ENCODE results near the gene PRDM11. TPM values are rescaled to one million over a fixed set of nuclear protein-coding genes. Genes with fewer than 3 reads are reported as not detected.

PRDM11 gene
- total and polyA plus RNA-seq, 10 donors: 1.7 to 24.3 (median 15.3) TPM

GRCh38 chr11:45104006-45104789 lies 42.2 kb upstream of the PRDM11 start:
- Histone ChIP-seq H3K27me3 (replicated peaks in 1 of 7) (peaks cover 0 to 19% (median 0%) of the 10 kb centered on the region in 7 donors), H3K27ac (no peak overlapping the region), H3K9me3 (no peaks in the 10 kb centered on the region), H3K4me3 (no peak overlapping the region), H3K4me1 (peaks cover 8 to 24% (median 22%) of the 10 kb centered on the region in 6 donors), H3K36me3 (no peaks in the 10 kb centered on the region)
- WGBS, 5 donors: 76 to 83% (median 82%) methylated on average over 6 of the region's 6 CpGs
- intact Hi-C loops (cut with DNase I; ENCODE audit: low total_unique reads): loop anchor here (5.0 kb wide), 1 partner anchor 167 kb away; no protein-coding TSS in a partner anchor
- DNase-seq: no peak
- TF ChIP-seq POLR2AphosphoS5 (IDR thresholded peaks at IDR 0.05) (no peak), POLR2A (IDR thresholded peaks at IDR 0.05) (no peak)
- TF ChIP-seq, protein P1, sequence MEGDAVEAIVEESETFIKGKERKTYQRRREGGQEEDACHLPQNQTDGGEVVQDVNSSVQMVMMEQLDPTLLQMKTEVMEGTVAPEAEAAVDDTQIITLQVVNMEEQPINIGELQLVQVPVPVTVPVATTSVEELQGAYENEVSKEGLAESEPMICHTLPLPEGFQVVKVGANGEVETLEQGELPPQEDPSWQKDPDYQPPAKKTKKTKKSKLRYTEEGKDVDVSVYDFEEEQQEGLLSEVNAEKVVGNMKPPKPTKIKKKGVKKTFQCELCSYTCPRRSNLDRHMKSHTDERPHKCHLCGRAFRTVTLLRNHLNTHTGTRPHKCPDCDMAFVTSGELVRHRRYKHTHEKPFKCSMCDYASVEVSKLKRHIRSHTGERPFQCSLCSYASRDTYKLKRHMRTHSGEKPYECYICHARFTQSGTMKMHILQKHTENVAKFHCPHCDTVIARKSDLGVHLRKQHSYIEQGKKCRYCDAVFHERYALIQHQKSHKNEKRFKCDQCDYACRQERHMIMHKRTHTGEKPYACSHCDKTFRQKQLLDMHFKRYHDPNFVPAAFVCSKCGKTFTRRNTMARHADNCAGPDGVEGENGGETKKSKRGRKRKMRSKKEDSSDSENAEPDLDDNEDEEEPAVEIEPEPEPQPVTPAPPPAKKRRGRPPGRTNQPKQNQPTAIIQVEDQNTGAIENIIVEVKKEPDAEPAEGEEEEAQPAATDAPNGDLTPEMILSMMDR (IDR thresholded peaks at IDR 0.05 in 8 of 11, conservative IDR thresholded peaks at IDR 0.05 in 3 of 11): no peak

DNA sequence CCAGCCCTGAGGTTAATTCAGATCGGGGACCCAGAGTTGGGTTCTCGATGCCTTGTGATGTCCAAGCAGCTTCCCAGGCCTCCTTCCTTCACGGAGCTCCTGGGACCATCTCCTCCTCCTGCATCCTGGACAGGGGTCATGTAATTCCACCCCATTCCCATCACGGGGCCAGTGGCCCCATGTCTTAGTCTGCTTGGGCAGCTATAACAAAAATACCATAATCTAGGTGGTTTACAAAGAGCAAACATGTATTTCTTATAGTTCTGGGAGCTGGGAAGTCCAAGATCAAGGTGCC lies 41.7 kb upstream of the PRDM11 start:
- Histone ChIP-seq H3K9me3 (no peaks in the 10 kb centered on the region), H3K27me3 (replicated peaks in 1 of 7) (peaks cover 0 to 19% (median 0%) of the 10 kb centered on the region in 7 donors), H3K4me3 (no peak overlapping the region), H3K4me1 (peaks cover 8 to 24% (median 22%) of the 10 kb centered on the region in 6 donors), H3K27ac (no peak overlapping the region), H3K36me3 (no peaks in the 10 kb centered on the region)
- intact Hi-C loops (cut with DNase I; ENCODE audit: low total_unique reads): loop anchor here (5.0 kb wide), 2 partner anchors 167 to 177 kb away; no protein-coding TSS in a partner anchor
- 83 to 94% (median 90%) methylated on average over 4 of the region's 4 CpGs for WGBS, 5 donors
- no peak for DNase-seq
- TF ChIP-seq, protein P1 (IDR thresholded peaks at IDR 0.05 in 8 of 11, conservative IDR thresholded peaks at IDR 0.05 in 3 of 11): no peak
- no peak for TF ChIP-seq POLR2AphosphoS5 (IDR thresholded peaks at IDR 0.05)
- no peak for TF ChIP-seq POLR2A (IDR thresholded peaks at IDR 0.05)

DNA sequence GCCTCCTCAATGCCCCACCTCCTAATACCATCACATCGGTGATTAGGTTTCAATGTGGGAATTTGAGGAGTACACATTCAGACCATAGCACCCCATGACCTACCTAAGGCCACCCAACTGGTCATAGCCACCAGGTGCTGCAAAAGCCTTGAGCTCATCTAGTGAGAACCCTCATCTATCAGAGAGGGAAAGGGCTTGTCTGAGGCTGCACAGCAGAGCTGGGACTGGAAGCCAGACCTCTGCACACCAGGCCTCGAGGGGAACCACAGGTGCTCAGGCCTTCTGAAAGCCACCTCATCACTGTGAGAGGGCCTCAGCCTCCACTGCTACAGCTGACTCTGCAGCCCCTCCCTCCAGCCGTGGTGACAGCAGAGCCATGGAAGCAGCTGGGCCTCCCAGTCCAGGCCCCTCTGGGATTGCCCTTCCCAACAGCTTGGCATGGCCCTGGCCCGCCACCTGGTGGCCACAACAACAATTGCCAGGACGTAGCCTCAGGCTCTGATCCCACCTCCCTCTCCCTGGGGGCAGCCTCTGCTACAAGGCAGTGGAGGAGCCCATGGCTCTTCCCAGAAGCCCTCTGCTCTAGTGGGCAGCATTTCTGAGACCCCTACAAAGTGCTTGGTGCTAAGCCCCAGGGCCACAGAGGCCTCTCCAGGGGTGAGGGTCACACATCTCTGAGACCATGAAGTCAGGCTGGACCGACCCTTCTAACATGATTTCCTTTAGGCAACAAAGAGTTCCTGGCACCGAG lies 41.0 kb upstream of the PRDM11 start:
- Histone ChIP-seq H3K9me3 (no peaks in the 10 kb centered on the region), H3K27ac (no peak overlapping the region), H3K4me3 (no peak overlapping the region), H3K36me3 (no peaks in the 10 kb centered on the region), H3K4me1 (peaks cover 8 to 24% (median 22%) of the 10 kb centered on the region in 6 donors), H3K27me3 (replicated peaks in 1 of 7) (peaks cover 0 to 22% (median under 1%) of the 10 kb centered on the region in 7 donors)
- intact Hi-C loops (cut with DNase I; ENCODE audit: low total_unique reads): loop anchor here (5.0 kb wide), 1 partner anchor 178 kb away; no protein-coding TSS in a partner anchor
- 35 to 42% (median 38%) methylated on average over 6 to 7 of the region's 7 CpGs for WGBS, 5 donors
- peak; percentile 93 for DNase-seq
- TF ChIP-seq, protein P1 (IDR thresholded peaks at IDR 0.05 in 8 of 11, conservative IDR thresholded peaks at IDR 0.05 in 3 of 11): peak; percentile 80 to 96 (median 94)
- TF ChIP-seq POLR2AphosphoS5 (IDR thresholded peaks at IDR 0.05): peak; percentile 54 to 69 (median 60)
- TF ChIP-seq POLR2A (IDR thresholded peaks at IDR 0.05): no peak

DNA sequence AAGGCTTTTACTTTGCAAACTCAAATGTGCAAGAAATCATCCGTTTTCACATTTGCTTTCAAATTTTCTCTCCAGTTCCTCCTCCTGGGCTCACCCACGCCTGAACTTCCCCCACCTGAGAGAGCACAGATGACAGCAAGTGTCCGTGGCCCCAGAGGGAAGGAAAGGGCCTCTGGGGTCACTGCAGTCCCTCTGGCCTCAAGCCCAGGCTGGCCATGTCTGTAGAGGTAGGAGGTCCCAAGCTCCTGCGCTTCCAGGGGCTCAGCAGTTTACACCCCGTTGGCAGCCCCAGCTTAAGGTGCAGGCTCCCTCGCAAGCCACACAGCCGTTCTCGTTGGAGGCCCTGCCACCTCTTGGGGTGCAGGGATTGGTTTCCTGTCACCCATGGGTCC lies 40.5 kb upstream of the PRDM11 start:
- Histone ChIP-seq H3K4me3 (no peak overlapping the region), H3K4me1 (peaks cover 8 to 24% (median 22%) of the 10 kb centered on the region in 6 donors), H3K36me3 (no peaks in the 10 kb centered on the region), H3K9me3 (no peaks in the 10 kb centered on the region), H3K27ac (no peak overlapping the region), H3K27me3 (replicated peaks in 1 of 7) (peaks cover 0 to 26% (median 3%) of the 10 kb centered on the region in 7 donors)
- WGBS, 5 donors: 52 to 72% (median 59%) methylated on average over 8 of the region's 8 CpGs
- DNase-seq: no peak
- intact Hi-C loops (cut with DNase I; ENCODE audit: low total_unique reads): loop anchor here (5.0 kb wide), 1 partner anchor 179 kb away; no protein-coding TSS in a partner anchor
- TF ChIP-seq POLR2A (IDR thresholded peaks at IDR 0.05) (no peak), POLR2AphosphoS5 (IDR thresholded peaks at IDR 0.05) (no peak)
- TF ChIP-seq, protein P1 (IDR thresholded peaks at IDR 0.05 in 8 of 11, conservative IDR thresholded peaks at IDR 0.05 in 3 of 11): no peak

All from spleen (tissue), 11 donors.